KMS-11 (cell line): ENCODE measurements around the gene MYO18B.

Experiments
- H2AFZ ChIP-seq: fragments of 200-600 bp; sonication (generic); 2 replicates; pipeline ENCODE4 v1.6.1; 2016; ENCODE audit warnings: antibody characterized with exemption, mixed run types, low read depth
- H3K27ac ChIP-seq: fragments of 200-600 bp; sonication (generic); 2 replicates; pipeline ENCODE4 v1.6.1; 2016; ENCODE audit warnings: mild to moderate bottlenecking, mixed run types
- H3K27me3 ChIP-seq: fragments of 200-600 bp; sonication (generic); 2 replicates; pipeline ENCODE4 v1.6.1; 2017; ENCODE audit warnings: mild to moderate bottlenecking, low read depth, mixed run types, moderate library complexity; ENCODE audit not compliant: insufficient read depth
- H3K36me3 ChIP-seq: fragments of 200-600 bp; sonication (generic); 2 replicates; pipeline ENCODE4 v1.6.1; 2017; ENCODE audit warnings: mild to moderate bottlenecking, mixed run types; ENCODE audit not compliant: insufficient read depth
- H3K4me1 ChIP-seq: fragments of 200-600 bp; sonication (generic); 2 replicates; pipeline ENCODE4 v1.6.1; 2016; ENCODE audit warnings: mild to moderate bottlenecking, low read depth, mixed run types; ENCODE audit not compliant: poor library complexity, severe bottlenecking
- H3K4me2 ChIP-seq: fragments of 200-600 bp; sonication (generic); 2 replicates; pipeline ENCODE4 v1.7.0; 2016; ENCODE audit warnings: mild to moderate bottlenecking, mixed run types
- H3K4me3 ChIP-seq: fragments of 200-600 bp; sonication (generic); IDR thresholded peaks from 2 replicates; pipeline ENCODE4 v1.6.1; 2017; ENCODE audit warnings: low read depth, low read length, mixed read lengths; ENCODE audit not compliant: insufficient read depth
- H3K79me2 ChIP-seq: fragments of 200-600 bp; sonication (generic); 2 replicates; pipeline ENCODE4 v1.6.1; 2016; ENCODE audit warnings: low read depth, mixed run types; ENCODE audit not compliant: insufficient read depth
- H3K9ac ChIP-seq: fragments of 200-600 bp; sonication (generic); 2 replicates; pipeline ENCODE4 v1.6.1; 2016; ENCODE audit warnings: mild to moderate bottlenecking, mixed run types
- H4K20me1 ChIP-seq: fragments of 200-600 bp; sonication (generic); 2 replicates; pipeline ENCODE4 v1.6.1; 2016; ENCODE audit warnings: mild to moderate bottlenecking, mixed run types; ENCODE audit not compliant: insufficient read depth
- CTCF ChIP-seq: fragments of 200-600 bp; sonication (generic); conservative IDR thresholded peaks from 2 replicates; pipeline ENCODE4 v1.6.1; 2017; ENCODE audit warnings: low read depth, mild to moderate bottlenecking, antibody characterized with exemption, low read length, moderate library complexity, mixed read lengths

Gene MYO18B

GRCh38 chr22:25843660-25844405, 101.8 kb downstream of the MYO18B start:
- Histone ChIP-seq H3K4me3 (no peak overlapping the region), H3K79me2 (no peaks in the 10 kb centered on the region), H2AFZ (no peak overlapping the region), H3K4me1 (no peaks in the 10 kb centered on the region), H3K27me3 (no peaks in the 10 kb centered on the region), H3K36me3 (no peaks in the 10 kb centered on the region), H3K9ac (no peak overlapping the region), H4K20me1 (no peaks in the 10 kb centered on the region), H3K27ac (no peak overlapping the region), H3K4me2 (no peak overlapping the region)
- no peak for TF ChIP-seq CTCF

- Histone ChIP-seq H3K27me3 (no peaks in the 10 kb centered on the region), H3K36me3 (no peaks in the 10 kb centered on the region), H3K4me2 (no peak overlapping the region), H4K20me1 (no peaks in the 10 kb centered on the region), H3K4me3 (no peak overlapping the region), H3K27ac (no peak overlapping the region), H3K79me2 (no peaks in the 10 kb centered on the region), H3K9ac (no peak overlapping the region), H3K4me1 (no peaks in the 10 kb centered on the region), H2AFZ (no peak overlapping the region)
- TF ChIP-seq CTCF = no peak
Observed at GRCh38 chr22:25844601-25845000, 102.6 kb downstream of the MYO18B start.

GRCh38 chr22:25845985-25846745, 104.2 kb downstream of the MYO18B start:
- Histone ChIP-seq H3K4me2 (no peak overlapping the region), H3K4me3 (no peak overlapping the region), H3K4me1 (no peaks in the 10 kb centered on the region), H3K27me3 (no peaks in the 10 kb centered on the region), H3K27ac (no peak overlapping the region), H3K79me2 (no peaks in the 10 kb centered on the region), H3K9ac (no peak overlapping the region), H3K36me3 (no peaks in the 10 kb centered on the region), H4K20me1 (no peaks in the 10 kb centered on the region), H2AFZ (no peak overlapping the region)
- TF ChIP-seq CTCF = no peak

- no peak for TF ChIP-seq CTCF
- Histone ChIP-seq H3K4me1 (no peaks in the 10 kb centered on the region), H3K4me3 (no peak overlapping the region), H4K20me1 (no peaks in the 10 kb centered on the region), H3K27ac (no peak overlapping the region), H3K27me3 (no peaks in the 10 kb centered on the region), H2AFZ (no peak overlapping the region), H3K9ac (no peak overlapping the region), H3K4me2 (no peak overlapping the region), H3K36me3 (no peaks in the 10 kb centered on the region), H3K79me2 (no peaks in the 10 kb centered on the region)
Observed at GRCh38 chr22:25847451-25847850, 105.5 kb downstream of the MYO18B start.
